Mesenchymal stem cell (in vitro differentiated cells and primary cell): ENCODE results near the gene C2CD2.
A peak's percentile ranks its signal among the peaks of the same experiment; 100 is the strongest.

Source experiments
- DNase-seq: peaks from one replicate; pipeline ENCODE4 v3.0.0-alpha.2; 2013
- H2AFZ ChIP-seq: one replicate; pipeline ENCODE4 v1.6.1; 2013; ENCODE audit warnings: low read depth, mild to moderate bottlenecking, control low read depth, inconsistent platforms, low read length, moderate library complexity
- H2AK5ac ChIP-seq: 2 replicates; pipeline ENCODE4 v1.6.1; 2013; ENCODE audit warnings: low read length, moderate library complexity, mild to moderate bottlenecking, inconsistent platforms; ENCODE audit not compliant: severe bottlenecking
- H2BK120ac ChIP-seq: one replicate; pipeline ENCODE4 v1.6.1; 2013; ENCODE audit warnings: low read depth, mild to moderate bottlenecking, inconsistent platforms, low read length, moderate library complexity
- H2BK12ac ChIP-seq, 2 experiments: one replicate each; pipeline ENCODE4 v1.6.1; 2013; ENCODE audit warnings: inconsistent platforms in 2 of 2, low read length in 2 of 2, mild to moderate bottlenecking in 2 of 2, moderate library complexity in 2 of 2, control low read depth in 1 of 2
- H2BK15ac ChIP-seq: one replicate; pipeline ENCODE4 v1.6.1; 2013; ENCODE audit warnings: mild to moderate bottlenecking, low read depth, inconsistent platforms; ENCODE audit not compliant: poor library complexity, severe bottlenecking
- H2BK5ac ChIP-seq: 2 replicates; pipeline ENCODE4 v1.6.1; 2013; ENCODE audit warnings: low read depth, mild to moderate bottlenecking, low read length, control low read depth, inconsistent platforms; ENCODE audit not compliant: poor library complexity, severe bottlenecking
- H3K14ac ChIP-seq, 2 experiments: one replicate each; pipeline ENCODE4 v1.6.1; 2013; ENCODE audit warnings: inconsistent platforms in 2 of 2, low read length in 2 of 2, control low read depth in 1 of 2, mild to moderate bottlenecking in 1 of 2, moderate library complexity in 1 of 2
- H3K18ac ChIP-seq, 2 experiments: one replicate each; pipeline ENCODE4 v1.6.1; 2013; ENCODE audit warnings: inconsistent platforms in 2 of 2, low read length in 2 of 2, control low read depth in 1 of 2, low read depth in 1 of 2, mild to moderate bottlenecking in 1 of 2
- H3K23ac ChIP-seq, 2 experiments: one replicate each; pipeline ENCODE4 v1.6.1; 2013; ENCODE audit warnings: inconsistent platforms in 2 of 2, low read length in 2 of 2, mild to moderate bottlenecking in 2 of 2, moderate library complexity in 2 of 2, control low read depth in 1 of 2
- H3K27ac ChIP-seq: 2 replicates; pipeline ENCODE4 v1.5.1; 2013; ENCODE audit warnings: mild to moderate bottlenecking, moderate library complexity, low read length, control low read depth, inconsistent platforms; ENCODE audit not compliant: poor library complexity, severe bottlenecking
- H3K27me3 ChIP-seq, 2 experiments: 2 replicates each; pipeline versions ENCODE4 v1.6.1 to v1.7.0; 2013; ENCODE audit warnings: low read length in 2 of 2, mild to moderate bottlenecking in 2 of 2, moderate library complexity in 2 of 2, control low read depth in 1 of 2, inconsistent platforms in 1 of 2; ENCODE audit not compliant: control insufficient read depth in 1 of 2, insufficient read depth in 1 of 2
- H3K36me3 ChIP-seq, 2 experiments: 2 replicates each; pipeline versions ENCODE4 v1.6.1 to v1.7.0; 2013; ENCODE audit warnings: low read length in 2 of 2, control low read depth in 1 of 2, inconsistent platforms in 1 of 2, low read depth in 1 of 2, mild to moderate bottlenecking in 1 of 2; ENCODE audit not compliant: insufficient read depth in 2 of 2, control insufficient read depth in 1 of 2
- H3K4ac ChIP-seq, 2 experiments: one replicate each; pipeline ENCODE4 v1.6.1; 2013; ENCODE audit warnings: inconsistent platforms in 2 of 2, low read length in 2 of 2, mild to moderate bottlenecking in 2 of 2, moderate library complexity in 2 of 2, control low read depth in 1 of 2, low read depth in 1 of 2
- H3K4me1 ChIP-seq: 2 replicates; pipeline ENCODE4 v1.6.1; 2013; ENCODE audit warnings: low read depth, low read length, control low read depth; ENCODE audit not compliant: control insufficient read depth, insufficient read depth
- H3K4me2 ChIP-seq: 2 replicates; pipeline ENCODE4 v1.6.1; 2013; ENCODE audit warnings: low read length, mild to moderate bottlenecking, inconsistent platforms; ENCODE audit not compliant: poor library complexity, severe bottlenecking
- H3K4me3 ChIP-seq, 2 experiments: 2 replicates each; pipeline versions ENCODE4 v1.5.1 to v1.7.0; 2013; ENCODE audit warnings: low read length in 2 of 2, mild to moderate bottlenecking in 2 of 2, control low read depth in 1 of 2, low read depth in 1 of 2; ENCODE audit not compliant: insufficient read depth in 1 of 2
- H3K79me1 ChIP-seq: replicated peaks from 2 replicates; pipeline ENCODE4 v1.6.1; 2013; ENCODE audit warnings: mild to moderate bottlenecking, control low read depth, low read length, inconsistent platforms; ENCODE audit not compliant: poor library complexity, severe bottlenecking
- H3K9ac ChIP-seq: 2 replicates; pipeline ENCODE4 v1.7.0; 2013; ENCODE audit warnings: mild to moderate bottlenecking, low read length, moderate library complexity
- H3K9me3 ChIP-seq: 2 replicates; pipeline ENCODE4 v1.7.0; 2013; ENCODE audit warnings: mild to moderate bottlenecking, low read length; ENCODE audit not compliant: control insufficient read depth
- H4K8ac ChIP-seq: one replicate; pipeline ENCODE4 v1.6.1; 2013; ENCODE audit warnings: inconsistent platforms, mild to moderate bottlenecking, low read length, moderate library complexity
- H4K91ac ChIP-seq: one replicate; pipeline ENCODE4 v1.6.1; 2013; ENCODE audit warnings: mild to moderate bottlenecking, low read length, inconsistent platforms
- WGBS: methylation state at CpG from one replicate; pipeline ENCODE4 v1.1.7; 2013; ENCODE audit warnings: mixed read lengths; 5-methylcytosine and 5-hydroxymethylcytosine counted together

C2CD2 gene

GRCh38 chr21:41913230-41913629, 40.6 kb downstream of the C2CD2 start:
- Histone ChIP-seq H3K4me1 (no peaks in the 10 kb centered on the region), H2AFZ (no peak overlapping the region), H3K18ac (no peak overlapping the region), H2BK120ac (no peak overlapping the region), H3K27me3 (no peaks in the 10 kb centered on the region), H2AK5ac (no peak overlapping the region), H3K23ac (no peak overlapping the region), H3K4ac (no peak overlapping the region), H2BK12ac (no peak overlapping the region), H4K91ac (peak overlapping the region; percentile 25), H2BK15ac (no peak overlapping the region), H3K27ac (no peak overlapping the region), H3K9ac (no peak overlapping the region), H2BK5ac (no peak overlapping the region), H3K4me2 (no peak overlapping the region), H4K8ac (no peak overlapping the region), H3K79me1 (no peaks in the 10 kb centered on the region), H3K4me3 (no peak overlapping the region), H3K36me3 (peaks cover 52 to 95% of the 10 kb centered on the region in 2 experiments), H3K14ac (no peak overlapping the region), H3K9me3 (peaks cover 3% of the 10 kb centered on the region)
- WGBS, result 96% methylated on average over 9 of the region's 9 CpGs
- DNase-seq, result no peak

GRCh38 chr21:41908829-41909228, 45.0 kb downstream of the C2CD2 start:
- Histone ChIP-seq H3K9me3 (no peaks in the 10 kb centered on the region), H2AFZ (no peak overlapping the region), H2BK15ac (no peak overlapping the region), H2BK12ac (no peak overlapping the region), H3K79me1 (no peaks in the 10 kb centered on the region), H3K27ac (no peak overlapping the region), H3K4me3 (no peak overlapping the region), H3K27me3 (no peaks in the 10 kb centered on the region), H3K4ac (no peak overlapping the region), H3K14ac (no peak overlapping the region), H3K4me1 (no peaks in the 10 kb centered on the region), H3K23ac (no peak overlapping the region), H2BK120ac (no peak overlapping the region), H3K4me2 (no peak overlapping the region), H3K9ac (no peak overlapping the region), H4K8ac (no peak overlapping the region), H3K18ac (no peak overlapping the region), H2BK5ac (no peak overlapping the region), H2AK5ac (no peak overlapping the region), H3K36me3 (peaks cover 43 to 94% of the 10 kb centered on the region in 2 experiments), H4K91ac (no peak overlapping the region)
- 89% methylated on average over 1 of the region's 3 CpGs for WGBS
- no peak for DNase-seq

- Histone ChIP-seq H3K4me1 (no peaks in the 10 kb centered on the region), H3K23ac (no peak overlapping the region)
Measured at GRCh38 chr21:41907496-41908258, 46.1 kb downstream of the C2CD2 start.

DNA sequence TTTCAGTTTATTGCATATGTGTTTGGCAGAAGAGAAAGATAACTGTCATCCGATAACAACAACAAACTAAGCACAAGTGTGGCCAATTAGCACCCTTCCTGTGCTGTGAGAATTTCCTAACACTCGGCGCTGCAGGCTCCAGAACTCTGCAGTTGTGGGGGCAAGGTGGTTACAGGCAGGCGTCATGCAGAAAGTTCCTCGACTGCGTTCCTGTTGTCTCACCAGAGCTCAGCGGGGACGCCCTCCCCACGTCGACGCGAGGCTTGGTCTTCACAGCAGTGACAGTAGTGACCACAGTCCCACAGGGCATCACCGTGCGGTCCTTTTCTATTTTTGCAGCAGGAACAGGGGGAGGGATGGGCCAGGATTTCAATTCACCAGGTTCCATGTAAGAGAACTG, 47.0 kb downstream of the C2CD2 start:
- H3K36me3 ChIP-seq, result peaks cover 41 to 96% of the 10 kb centered on the region in 2 experiments
- H3K4ac ChIP-seq, result no peak overlapping the region
- no peak overlapping the region for H3K14ac ChIP-seq
- H4K91ac ChIP-seq, result no peak overlapping the region
- H2AK5ac ChIP-seq, result no peak overlapping the region
- no peak overlapping the region for H2BK15ac ChIP-seq
- no peak overlapping the region for H3K27ac ChIP-seq
- H2AFZ ChIP-seq, result no peak overlapping the region
- no peak overlapping the region for H4K8ac ChIP-seq
- H3K4me3 ChIP-seq, result no peak overlapping the region
- no peaks in the 10 kb centered on the region for H3K4me1 ChIP-seq
- no peak overlapping the region for H2BK5ac ChIP-seq
- no peak overlapping the region for H2BK120ac ChIP-seq
- no peak overlapping the region for H3K4me2 ChIP-seq
- H3K27me3 ChIP-seq, result no peaks in the 10 kb centered on the region
- H3K18ac ChIP-seq, result peak overlapping the region in 1 of 2 experiments; percentile 21
- no peak for DNase-seq
- H3K79me1 ChIP-seq, result no peaks in the 10 kb centered on the region
- H3K23ac ChIP-seq, result no peak overlapping the region
- no peak overlapping the region for H3K9ac ChIP-seq
- WGBS, result 93% methylated on average over 14 of the region's 14 CpGs
- H3K9me3 ChIP-seq, result no peaks in the 10 kb centered on the region
- H2BK12ac ChIP-seq, result no peak overlapping the region

More at GRCh38 chr21:41907496-41908258, 46.1 kb downstream of the C2CD2 start:
- Histone ChIP-seq H3K4me3 (no peak overlapping the region), H3K14ac (no peak overlapping the region), H3K79me1 (no peaks in the 10 kb centered on the region), H3K27me3 (no peaks in the 10 kb centered on the region), H3K9ac (no peak overlapping the region), H4K91ac (no peak overlapping the region), H2BK5ac (no peak overlapping the region), H2BK15ac (no peak overlapping the region), H3K4me2 (no peak overlapping the region), H4K8ac (no peak overlapping the region), H2BK12ac (no peak overlapping the region), H2AK5ac (no peak overlapping the region), H3K18ac (no peak overlapping the region), H2BK120ac (no peak overlapping the region), H3K27ac (no peak overlapping the region), H3K9me3 (no peaks in the 10 kb centered on the region), H3K36me3 (peaks cover 44 to 94% of the 10 kb centered on the region in 2 experiments), H2AFZ (no peak overlapping the region), H3K4ac (no peak overlapping the region)
- DNase-seq, result no peak
- WGBS, result 95% methylated on average over 36 of the region's 36 CpGs
